OCI-LY1 (cell line): ENCODE data around the gene XPR1.

Source experiments
- CTCF ChIP-seq: fragments of 200-600 bp; sonication (generic), shearing (Covaris generic); IDR thresholded peaks from 2 replicates; pipeline ENCODE4 v1.5.1; 2017; ENCODE audit warnings: mild to moderate bottlenecking, antibody characterized with exemption, low read length, moderate library complexity, mixed read lengths
- EZH2 ChIP-seq: fragments of 200-600 bp; sonication (generic), shearing (Covaris generic); IDR thresholded peaks from 2 replicates; pipeline ENCODE4 v1.8.0; 2017; ENCODE audit warnings: borderline replicate concordance, mixed run types, mild to moderate bottlenecking, antibody characterized with exemption, low read length, moderate library complexity, mixed read lengths

DNA sequence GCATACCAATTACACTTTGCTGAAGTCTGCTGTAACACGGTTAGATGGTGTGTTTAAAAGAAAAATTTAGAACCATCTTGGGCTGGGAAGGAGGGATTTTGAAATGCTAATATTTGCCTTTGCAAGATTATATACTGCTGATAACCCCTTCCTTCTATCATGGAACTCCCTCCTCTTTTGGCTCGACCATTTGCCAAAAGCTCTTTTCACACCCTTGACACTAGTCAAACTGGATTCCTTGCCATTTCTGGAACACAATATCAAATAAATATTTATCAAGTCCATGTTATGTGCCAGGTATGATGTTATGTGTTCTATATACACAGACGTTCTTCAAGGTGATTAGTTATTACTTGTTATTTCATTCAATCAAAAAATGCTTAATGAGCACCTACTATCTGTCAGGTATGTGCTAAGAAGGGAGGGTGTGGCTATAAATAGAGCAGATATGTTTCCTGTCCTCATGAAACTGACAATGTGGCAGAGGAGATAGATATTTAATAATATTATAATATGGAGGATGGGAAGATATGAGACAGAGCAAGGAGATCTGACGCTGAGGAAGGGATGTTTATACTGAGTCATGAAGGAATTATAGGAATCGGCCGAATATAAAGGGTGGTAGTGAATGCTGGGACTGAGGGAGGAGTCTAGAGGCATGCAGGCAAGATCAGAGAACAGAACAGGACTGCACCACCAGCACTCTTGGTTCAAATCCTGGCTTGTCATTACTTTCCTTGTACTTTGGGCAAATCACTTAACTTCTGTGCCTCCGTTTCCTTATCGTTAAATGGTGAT lies 16.1 kb upstream of the XPR1 start:
- no peak for TF ChIP-seq CTCF
- no peak for TF ChIP-seq EZH2
